Astrocyte (in vitro differentiated cells and primary cell): ENCODE results near the gene CD81. TPM values are rescaled to one million over a fixed set of nuclear protein-coding genes. Genes with fewer than 3 reads are reported as not detected.

ENCODE experiments used
- DNase-seq: peaks from one replicate; pipeline ENCODE4 v3.0.0-alpha.2; 2010; ENCODE audit warnings: low read depth
- FAIRE-seq: peaks from 2 replicates; lab custom pipeline; 2011; peaks lifted over from hg19 to GRCh38; lab: Jason Lieb, UNC
- H2AFZ ChIP-seq: 2 replicates; pipeline ENCODE4 v1.6.0; 2012; ENCODE audit warnings: low read depth, low read length, inconsistent platforms
- H3K27ac ChIP-seq: 2 replicates; pipeline ENCODE4 v1.5.1; 2011; ENCODE audit warnings: low read depth, low read length, inconsistent platforms
- H3K27me3 ChIP-seq: 2 replicates; pipeline ENCODE4 v1.6.0; 2011; ENCODE audit warnings: low read length, inconsistent platforms; ENCODE audit not compliant: insufficient read depth
- H3K36me3 ChIP-seq: 2 replicates; pipeline ENCODE4 v1.5.1; 2011; ENCODE audit warnings: low read length, inconsistent platforms; ENCODE audit not compliant: insufficient read depth
- H3K4me1 ChIP-seq: 2 replicates; pipeline ENCODE4 v1.5.1; 2011; ENCODE audit warnings: low read length, inconsistent platforms; ENCODE audit not compliant: insufficient read depth
- H3K4me2 ChIP-seq: 2 replicates; pipeline ENCODE4 v1.6.0; 2012; ENCODE audit warnings: low read length, inconsistent platforms
- H3K4me3 ChIP-seq: 2 replicates; pipeline ENCODE4 v1.5.1; 2011; ENCODE audit warnings: low read depth, mild to moderate bottlenecking, low read length, inconsistent platforms; ENCODE audit not compliant: insufficient read depth
- H3K79me2 ChIP-seq: 2 replicates; pipeline ENCODE4 v1.6.0; 2012; ENCODE audit warnings: mild to moderate bottlenecking, low read length, inconsistent platforms; ENCODE audit not compliant: insufficient read depth
- H3K9ac ChIP-seq: 2 replicates; pipeline ENCODE4 v1.6.0; 2012; ENCODE audit warnings: mild to moderate bottlenecking, low read length, inconsistent platforms
- H3K9me3 ChIP-seq: 2 replicates; pipeline ENCODE4 v1.5.1; 2012; ENCODE audit warnings: low read depth, mild to moderate bottlenecking, low read length, inconsistent platforms; ENCODE audit not compliant: insufficient read depth
- H4K20me1 ChIP-seq: 2 replicates; pipeline ENCODE4 v1.6.0; 2012; ENCODE audit warnings: low read length, inconsistent platforms; ENCODE audit not compliant: insufficient read depth
- H3K27ac Mint-ChIP-seq: one replicate; pipeline ENCODE4 v1.8.0; 2021; ENCODE audit warnings: mild to moderate bottlenecking, mixed read lengths; ENCODE audit not compliant: unreplicated experiment
- H3K27me3 Mint-ChIP-seq: one replicate; pipeline ENCODE4 v1.8.0; 2021; ENCODE audit warnings: low read depth, mixed read lengths; ENCODE audit not compliant: unreplicated experiment
- H3K36me3 Mint-ChIP-seq: one replicate; pipeline ENCODE4 v1.8.0; 2021; ENCODE audit warnings: low read depth, mixed read lengths; ENCODE audit not compliant: unreplicated experiment
- H3K4me1 Mint-ChIP-seq: one replicate; pipeline ENCODE4 v1.8.0; 2021; ENCODE audit warnings: low read depth, mixed read lengths; ENCODE audit not compliant: unreplicated experiment
- H3K4me3 Mint-ChIP-seq: one replicate; pipeline ENCODE4 v1.8.0; 2021; ENCODE audit warnings: mild to moderate bottlenecking, moderate library complexity, mixed read lengths; ENCODE audit not compliant: unreplicated experiment
- H3K9me3 Mint-ChIP-seq: one replicate; pipeline ENCODE4 v1.8.0; 2021; ENCODE audit warnings: mild to moderate bottlenecking, mixed read lengths; ENCODE audit not compliant: unreplicated experiment
- CTCF ChIP-seq: IDR thresholded peaks from 2 replicates; pipeline ENCODE4 v1.5.1; 2011; ENCODE audit warnings: low read depth, mild to moderate bottlenecking, inconsistent platforms, low read length, moderate library complexity; ENCODE audit not compliant: insufficient read depth
- EZH2 ChIP-seq: IDR thresholded peaks from 2 replicates; pipeline ENCODE4 v1.6.1; 2012; ENCODE audit warnings: mild to moderate bottlenecking, low read length, inconsistent platforms; ENCODE audit not compliant: insufficient read depth
- total RNA-seq: library from RNA; stranded (reverse); gene quantifications from 2 replicates; pipeline ENCODE4 v1.2.1, GENCODE V29; 2021

Gene CD81
- total RNA-seq, 1 donor from 2014 or later = 625 TPM

- FAIRE-seq (no peak), DNase-seq (no peak)
- Histone ChIP-seq H3K79me2 (no peaks in the 10 kb centered on the region), H3K9ac (no peak overlapping the region), H3K27me3 (no peaks in the 10 kb centered on the region), H3K27ac (no peak overlapping the region), H4K20me1 (no peaks in the 10 kb centered on the region), H3K36me3 (no peaks in the 10 kb centered on the region), H3K4me3 (no peak overlapping the region), H2AFZ (no peak overlapping the region), H3K4me1 (peaks cover 4% of the 10 kb centered on the region), H3K4me2 (no peak overlapping the region), H3K9me3 (no peaks in the 10 kb centered on the region)
- H3K27me3 Mint-ChIP-seq = peaks cover 15% of the 10 kb centered on the region
- H3K9me3 Mint-ChIP-seq = peaks cover 3% of the 10 kb centered on the region
- H3K4me1 Mint-ChIP-seq = no peaks in the 10 kb centered on the region
- peaks cover 22% of the 10 kb centered on the region for H3K36me3 Mint-ChIP-seq
- TF ChIP-seq EZH2 (no peak), CTCF (no peak)
- no peak overlapping the region for H3K4me3 Mint-ChIP-seq
- H3K27ac Mint-ChIP-seq = no peak overlapping the region
Observed at GRCh38 chr11:2368178-2368850, 8.8 kb upstream of the CD81 start.

- Mint-ChIP-seq H3K36me3 (peaks cover 16% of the 10 kb centered on the region), H3K27ac (no peak overlapping the region), H3K27me3 (peaks cover 11% of the 10 kb centered on the region), H3K4me3 (no peak overlapping the region), H3K4me1 (no peaks in the 10 kb centered on the region), H3K9me3 (peaks cover 3% of the 10 kb centered on the region)
- H3K79me2 ChIP-seq = no peaks in the 10 kb centered on the region
- H3K9me3 ChIP-seq = no peaks in the 10 kb centered on the region
- no peak for DNase-seq
- H3K4me2 ChIP-seq = no peak overlapping the region
- no peak overlapping the region for H3K27ac ChIP-seq
- no peaks in the 10 kb centered on the region for H4K20me1 ChIP-seq
- H3K9ac ChIP-seq = no peak overlapping the region
- H2AFZ ChIP-seq = no peak overlapping the region
- H3K4me1 ChIP-seq = peaks cover 4% of the 10 kb centered on the region
- no peak overlapping the region for H3K4me3 ChIP-seq
- TF ChIP-seq CTCF = no peak
- no peak for TF ChIP-seq EZH2
- no peaks in the 10 kb centered on the region for H3K27me3 ChIP-seq
- H3K36me3 ChIP-seq = no peaks in the 10 kb centered on the region
- FAIRE-seq = no peak
Observed at GRCh38 chr11:2368851-2369180, 8.3 kb upstream of the CD81 start.

- DNase-seq = no peak
- FAIRE-seq = no peak
- no peaks in the 10 kb centered on the region for H3K4me1 Mint-ChIP-seq
- peaks cover 16% of the 10 kb centered on the region for H3K36me3 Mint-ChIP-seq
- H3K36me3 ChIP-seq = no peaks in the 10 kb centered on the region
- TF ChIP-seq EZH2 = no peak
- TF ChIP-seq CTCF = no peak
- H3K9me3 Mint-ChIP-seq = peaks cover 3% of the 10 kb centered on the region
- no peak overlapping the region for H3K4me3 Mint-ChIP-seq
- H3K27me3 Mint-ChIP-seq = peaks cover 10% of the 10 kb centered on the region
- H3K9ac ChIP-seq = no peak overlapping the region
- no peaks in the 10 kb centered on the region for H3K9me3 ChIP-seq
- H4K20me1 ChIP-seq = no peaks in the 10 kb centered on the region
- H3K27ac Mint-ChIP-seq = no peak overlapping the region
- H3K79me2 ChIP-seq = no peaks in the 10 kb centered on the region
- peaks cover 4% of the 10 kb centered on the region for H3K4me1 ChIP-seq
- H3K4me3 ChIP-seq = no peak overlapping the region
- H2AFZ ChIP-seq = no peak overlapping the region
- no peak overlapping the region for H3K27ac ChIP-seq
- H3K4me2 ChIP-seq = no peak overlapping the region
- H3K27me3 ChIP-seq = no peaks in the 10 kb centered on the region
Observed at GRCh38 chr11:2369320-2369719, 7.8 kb upstream of the CD81 start.
